ENCODE results near the gene EEF1E1.

DNA sequence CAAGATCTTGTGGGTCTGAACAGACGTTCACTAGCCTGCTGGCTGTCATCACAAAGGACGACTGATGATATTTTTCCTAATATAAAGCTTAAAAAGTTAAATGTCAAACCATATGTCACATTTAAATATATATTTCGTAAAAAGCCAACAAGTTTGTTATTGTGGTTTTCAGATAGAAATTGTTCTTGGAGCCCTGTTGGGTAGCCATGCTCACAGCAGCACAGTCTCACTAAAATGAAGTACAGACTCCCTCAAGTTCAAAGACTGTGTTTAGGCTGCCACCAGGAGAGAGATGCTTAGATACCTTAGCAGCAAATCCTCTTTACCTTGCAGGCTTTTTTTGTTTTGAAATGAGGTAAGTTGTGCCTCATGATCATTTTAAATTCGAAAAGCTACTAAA lies 17.8 kb downstream of the EEF1E1 start:
- TF ChIP-seq, protein P1, sequence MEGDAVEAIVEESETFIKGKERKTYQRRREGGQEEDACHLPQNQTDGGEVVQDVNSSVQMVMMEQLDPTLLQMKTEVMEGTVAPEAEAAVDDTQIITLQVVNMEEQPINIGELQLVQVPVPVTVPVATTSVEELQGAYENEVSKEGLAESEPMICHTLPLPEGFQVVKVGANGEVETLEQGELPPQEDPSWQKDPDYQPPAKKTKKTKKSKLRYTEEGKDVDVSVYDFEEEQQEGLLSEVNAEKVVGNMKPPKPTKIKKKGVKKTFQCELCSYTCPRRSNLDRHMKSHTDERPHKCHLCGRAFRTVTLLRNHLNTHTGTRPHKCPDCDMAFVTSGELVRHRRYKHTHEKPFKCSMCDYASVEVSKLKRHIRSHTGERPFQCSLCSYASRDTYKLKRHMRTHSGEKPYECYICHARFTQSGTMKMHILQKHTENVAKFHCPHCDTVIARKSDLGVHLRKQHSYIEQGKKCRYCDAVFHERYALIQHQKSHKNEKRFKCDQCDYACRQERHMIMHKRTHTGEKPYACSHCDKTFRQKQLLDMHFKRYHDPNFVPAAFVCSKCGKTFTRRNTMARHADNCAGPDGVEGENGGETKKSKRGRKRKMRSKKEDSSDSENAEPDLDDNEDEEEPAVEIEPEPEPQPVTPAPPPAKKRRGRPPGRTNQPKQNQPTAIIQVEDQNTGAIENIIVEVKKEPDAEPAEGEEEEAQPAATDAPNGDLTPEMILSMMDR (IDR thresholded peaks at IDR 0.05), result no peak
- TF ChIP-seq POLR2A (IDR thresholded peaks at IDR 0.05), result no peak
